Sigmoid colon (tissue), 4 donors: ENCODE data around the gene CAST.

Experiments
- CTCF ChIP-seq, 4 experiments: fragments of 450-650 bp in 3 of 4; fragments of 200-600 bp in 1 of 4; IDR thresholded peaks; one replicate each; pipeline ENCODE4 v1.5.1; 2016 to 2019; ENCODE audit warnings: antibody characterized with exemption in 4 of 4, mild to moderate bottlenecking in 3 of 4, moderate library complexity in 2 of 4
- EP300 ChIP-seq, 4 donors: sonication (generic); formaldehyde crosslinking; IDR thresholded peaks; one replicate each; pipeline ENCODE4 v1.6.1; 2017; ENCODE audit warnings: antibody characterized with exemption in 4 of 4
- POLR2A ChIP-seq, 2 donors: fragments of 450-650 bp; IDR thresholded peaks; one replicate each; pipeline ENCODE4 v1.6.1; 2016; ENCODE audit warnings: antibody characterized with exemption in 2 of 2, mild to moderate bottlenecking in 2 of 2, moderate library complexity in 2 of 2
- POLR2AphosphoS5 ChIP-seq, 4 donors: sonication (generic); formaldehyde crosslinking; IDR thresholded peaks; one replicate each; pipeline ENCODE4 v1.6.1; 2017; ENCODE audit warnings: antibody characterized with exemption in 4 of 4

- TF ChIP-seq POLR2A (IDR thresholded peaks at IDR 0.05), result no peak
- TF ChIP-seq POLR2AphosphoS5 (IDR thresholded peaks at IDR 0.05), result peak; percentile 58 to 95 (median 84)
- no peak for TF ChIP-seq CTCF (IDR thresholded peaks at IDR 0.05)
- TF ChIP-seq EP300 (IDR thresholded peaks at IDR 0.05), result peak in 2 of 4 donors; percentile 50 to 82
Observed at GRCh38 chr5:96763026-96763425, 100.8 kb downstream of the CAST start.
